ENCODE data around the gene DIAPH2. TPM values are rescaled to one million over a fixed set of nuclear protein-coding genes. Genes with fewer than 3 reads are reported as not detected.

Gene DIAPH2
- total RNA-seq, 3 donors from 2014 or later: 27.4 to 66.4 (median 30.8) TPM

DNA sequence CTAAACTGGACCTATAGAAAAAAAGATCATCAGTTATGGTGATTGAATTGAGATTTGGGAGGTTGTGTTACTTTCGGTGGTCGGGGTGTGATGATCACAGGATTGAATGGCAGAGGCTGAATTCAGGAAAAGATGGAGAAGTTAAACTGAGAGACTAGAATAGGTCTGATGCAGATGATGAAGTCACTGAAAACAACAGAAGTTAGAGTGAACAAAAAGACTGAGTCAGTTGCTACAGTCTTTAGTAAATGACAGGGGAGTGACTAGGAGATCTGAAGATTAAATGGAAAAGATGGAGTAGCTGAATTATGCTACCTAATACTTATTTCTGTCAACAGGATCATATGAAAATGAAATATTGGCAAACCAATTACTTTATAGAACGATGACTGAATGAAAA, 362.2 kb downstream of the DIAPH2 start:
- Histone ChIP-seq H3K27me3 (peaks cover 0 to 5% of the 10 kb centered on the region in 2 donors), H3K4me1 (no peaks in the 10 kb centered on the region), H3K36me3 (no peaks in the 10 kb centered on the region), H3K9me3 (no peaks in the 10 kb centered on the region), H3K4me3 (no peak overlapping the region), H3K27ac (no peak overlapping the region)
- TF ChIP-seq POLR2A (IDR thresholded peaks at IDR 0.05) (no peak), POLR2AphosphoS5 (IDR thresholded peaks at IDR 0.05) (no peak), CTCF (IDR thresholded peaks at IDR 0.05) (no peak)
- DNase-seq (ENCODE audit: low spot score in 2 of 2): no peak
- intact Hi-C loops (cut with DNase I; ENCODE audit: low total_unique reads): no loop called here

DNA sequence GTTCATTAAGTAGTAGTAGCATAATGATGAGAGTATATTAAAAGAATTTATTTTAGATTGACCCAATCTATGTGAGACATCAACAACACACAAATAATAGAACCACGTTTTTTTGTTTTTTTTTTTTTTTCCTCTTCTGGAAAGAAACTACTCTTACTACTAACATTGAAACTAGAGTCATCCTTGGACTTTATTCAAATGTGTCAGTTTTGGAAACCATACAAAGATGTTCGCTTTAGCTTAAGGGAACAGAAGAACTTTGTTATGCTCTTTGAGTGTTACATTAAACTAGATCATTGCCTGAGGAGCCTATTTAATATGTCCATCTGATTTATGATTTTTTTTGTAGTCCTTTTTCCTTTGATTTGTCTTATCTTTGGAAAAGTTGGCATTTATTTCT, 365.8 kb downstream of the DIAPH2 start:
- Histone ChIP-seq H3K9me3 (no peaks in the 10 kb centered on the region), H3K27me3 (no peaks in the 10 kb centered on the region), H3K4me1 (no peaks in the 10 kb centered on the region), H3K27ac (no peak overlapping the region), H3K36me3 (no peaks in the 10 kb centered on the region), H3K4me3 (no peak overlapping the region)
- TF ChIP-seq POLR2AphosphoS5 (IDR thresholded peaks at IDR 0.05) (no peak), POLR2A (IDR thresholded peaks at IDR 0.05) (no peak), CTCF (IDR thresholded peaks at IDR 0.05) (no peak)
- intact Hi-C loops (cut with DNase I; ENCODE audit: low total_unique reads): no loop called here
- no peak for DNase-seq (ENCODE audit: low spot score in 2 of 2)

GRCh38 chrX:97057349-97057909, 372.8 kb downstream of the DIAPH2 start:
- no peaks in the 10 kb centered on the region for H3K9me3 ChIP-seq
- intact Hi-C loops (cut with DNase I; ENCODE audit: low total_unique reads): no loop called here
- H3K36me3 ChIP-seq: no peaks in the 10 kb centered on the region
- H3K4me1 ChIP-seq: no peaks in the 10 kb centered on the region
- DNase-seq (ENCODE audit: low spot score in 2 of 2): no peak
- H3K27me3 ChIP-seq: peaks cover 0 to 16% of the 10 kb centered on the region in 2 donors
- no peak overlapping the region for H3K27ac ChIP-seq
- TF ChIP-seq POLR2AphosphoS5 (IDR thresholded peaks at IDR 0.05): no peak
- no peak for TF ChIP-seq POLR2A (IDR thresholded peaks at IDR 0.05)
- no peak for TF ChIP-seq CTCF (IDR thresholded peaks at IDR 0.05)
- no peak overlapping the region for H3K4me3 ChIP-seq

DNA sequence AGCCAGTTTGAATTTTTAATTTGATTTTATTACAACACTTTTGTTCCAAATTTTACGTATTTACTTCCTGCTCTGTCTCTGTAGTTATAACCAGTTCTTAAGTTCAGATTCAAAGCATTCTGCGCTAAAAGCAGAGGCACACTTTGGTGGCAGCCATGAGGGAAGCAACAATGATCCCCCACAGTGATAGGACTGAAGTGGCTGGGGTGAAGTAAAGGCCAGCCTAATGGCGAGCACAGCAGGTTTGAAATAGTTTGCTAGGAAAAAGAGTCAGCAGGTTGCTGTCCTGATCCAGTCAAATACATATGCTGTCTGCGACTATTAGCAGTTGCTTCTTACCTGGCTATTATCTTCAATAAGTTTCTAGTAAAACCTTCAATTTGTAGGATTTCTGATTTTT, 375.4 kb downstream of the DIAPH2 start:
- intact Hi-C loops (cut with DNase I; ENCODE audit: low total_unique reads): no loop called here
- Histone ChIP-seq H3K36me3 (no peaks in the 10 kb centered on the region), H3K27ac (no peak overlapping the region), H3K27me3 (peaks cover 0 to 18% of the 10 kb centered on the region in 2 donors), H3K4me3 (no peak overlapping the region), H3K9me3 (no peaks in the 10 kb centered on the region), H3K4me1 (no peaks in the 10 kb centered on the region)
- DNase-seq (ENCODE audit: low spot score in 2 of 2): no peak
- TF ChIP-seq POLR2A (IDR thresholded peaks at IDR 0.05) (no peak), POLR2AphosphoS5 (IDR thresholded peaks at IDR 0.05) (no peak), CTCF (IDR thresholded peaks at IDR 0.05) (no peak)

- Histone ChIP-seq H3K27ac (no peak overlapping the region), H3K36me3 (no peaks in the 10 kb centered on the region), H3K27me3 (peaks cover 0 to 10% of the 10 kb centered on the region in 2 donors), H3K9me3 (no peaks in the 10 kb centered on the region), H3K4me3 (no peak overlapping the region), H3K4me1 (no peaks in the 10 kb centered on the region)
- intact Hi-C loops (cut with DNase I; ENCODE audit: low total_unique reads): no loop called here
- no peak for DNase-seq (ENCODE audit: low spot score in 2 of 2)
- TF ChIP-seq POLR2A (IDR thresholded peaks at IDR 0.05) (no peak), CTCF (IDR thresholded peaks at IDR 0.05) (no peak), POLR2AphosphoS5 (IDR thresholded peaks at IDR 0.05) (no peak)
Observed at GRCh38 chrX:97065066-97065465, 380.4 kb downstream of the DIAPH2 start.

All from breast epithelium (tissue), 4 donors.